ENCODE data around the gene DCBLD2. TPM values are rescaled to one million over a fixed set of nuclear protein-coding genes. Genes with fewer than 3 reads are reported as not detected.

The DCBLD2 gene
- total and polyA plus RNA-seq, 12 donors: 9.1 to 68.2 (median 40.9) TPM

- Histone ChIP-seq H3K4me3 (no peak overlapping the region), H3K27me3 (no peaks in the 10 kb centered on the region), H3K36me3 (replicated peaks in 1 of 2) (no peaks in the 10 kb centered on the region), H3K4me1 (replicated peaks in 1 of 2) (peaks cover 0 to 19% of the 10 kb centered on the region in 2 donors), H3K9me3 (replicated peaks in 1 of 3) (no peaks in the 10 kb centered on the region), H3K27ac (no peak overlapping the region)
- 73 to 84% (median 79%) methylated on average over 8 of the region's 8 CpGs for WGBS, 4 donors
- intact Hi-C loops (cut with DNase I): no loop called here
- TF ChIP-seq POLR2A (IDR thresholded peaks at IDR 0.05): no peak
- TF ChIP-seq, protein P1, sequence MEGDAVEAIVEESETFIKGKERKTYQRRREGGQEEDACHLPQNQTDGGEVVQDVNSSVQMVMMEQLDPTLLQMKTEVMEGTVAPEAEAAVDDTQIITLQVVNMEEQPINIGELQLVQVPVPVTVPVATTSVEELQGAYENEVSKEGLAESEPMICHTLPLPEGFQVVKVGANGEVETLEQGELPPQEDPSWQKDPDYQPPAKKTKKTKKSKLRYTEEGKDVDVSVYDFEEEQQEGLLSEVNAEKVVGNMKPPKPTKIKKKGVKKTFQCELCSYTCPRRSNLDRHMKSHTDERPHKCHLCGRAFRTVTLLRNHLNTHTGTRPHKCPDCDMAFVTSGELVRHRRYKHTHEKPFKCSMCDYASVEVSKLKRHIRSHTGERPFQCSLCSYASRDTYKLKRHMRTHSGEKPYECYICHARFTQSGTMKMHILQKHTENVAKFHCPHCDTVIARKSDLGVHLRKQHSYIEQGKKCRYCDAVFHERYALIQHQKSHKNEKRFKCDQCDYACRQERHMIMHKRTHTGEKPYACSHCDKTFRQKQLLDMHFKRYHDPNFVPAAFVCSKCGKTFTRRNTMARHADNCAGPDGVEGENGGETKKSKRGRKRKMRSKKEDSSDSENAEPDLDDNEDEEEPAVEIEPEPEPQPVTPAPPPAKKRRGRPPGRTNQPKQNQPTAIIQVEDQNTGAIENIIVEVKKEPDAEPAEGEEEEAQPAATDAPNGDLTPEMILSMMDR (IDR thresholded peaks at IDR 0.05): no peak
- peak in 1 of 7 donors; percentile 23 for DNase-seq
Measured at GRCh38 chr3:98782824-98783500, 118.5 kb downstream of the DCBLD2 start.

GRCh38 chr3:98780343-98780742 lies 121.2 kb downstream of the DCBLD2 start:
- no peak for DNase-seq
- H3K27ac ChIP-seq: no peak overlapping the region

DNA sequence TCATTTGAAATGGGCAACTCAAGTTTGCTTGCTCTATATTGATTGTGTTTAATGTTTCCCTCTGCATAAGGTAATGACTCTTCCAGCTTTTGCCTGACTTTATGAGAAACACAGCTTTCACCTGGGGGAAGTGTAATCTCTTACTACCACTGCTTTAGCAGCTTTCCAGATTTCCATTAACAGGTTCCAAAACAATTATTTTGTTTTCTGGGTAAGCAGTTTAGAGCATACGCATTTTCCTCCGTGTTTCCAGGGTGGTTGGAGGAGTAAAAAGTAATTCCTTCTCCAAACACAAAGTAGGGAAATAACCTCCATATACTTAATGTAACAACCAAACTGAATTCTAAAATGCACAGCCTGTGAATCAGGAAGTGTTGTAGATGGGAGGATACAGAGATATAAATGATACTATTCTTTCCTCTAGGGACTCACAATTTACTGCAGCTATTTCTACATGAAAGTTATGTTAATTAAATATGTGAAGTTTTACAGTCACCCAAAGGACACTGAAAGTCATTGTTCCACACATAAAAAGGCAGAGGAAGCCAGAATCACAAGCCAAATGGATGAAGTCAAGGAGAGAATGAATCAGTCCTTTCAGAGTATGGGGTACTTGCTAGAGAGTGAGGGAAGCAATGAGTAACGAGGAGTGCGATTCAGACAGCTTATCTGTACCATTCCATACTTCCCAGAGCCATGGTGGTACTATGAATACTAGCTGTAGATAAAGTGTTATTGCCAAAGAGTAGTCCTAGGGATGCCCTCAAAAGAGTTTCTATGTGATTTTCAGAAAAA lies 121.8 kb downstream of the DCBLD2 start:
- intact Hi-C loops (cut with DNase I): no loop called here

More at GRCh38 chr3:98780343-98780742, 121.2 kb downstream of the DCBLD2 start:
- Histone ChIP-seq H3K36me3 (replicated peaks in 1 of 2) (no peaks in the 10 kb centered on the region), H3K27me3 (no peaks in the 10 kb centered on the region), H3K9me3 (replicated peaks in 1 of 3) (no peaks in the 10 kb centered on the region), H3K4me1 (replicated peaks in 1 of 2) (peaks cover 0 to 25% of the 10 kb centered on the region in 2 donors), H3K4me3 (no peak overlapping the region)
- WGBS, 4 donors: 82 to 91% (median 86%) methylated on average over 2 of the region's 2 CpGs
- intact Hi-C loops (cut with DNase I): no loop called here
- TF ChIP-seq, protein P1 (IDR thresholded peaks at IDR 0.05): no peak
- TF ChIP-seq POLR2A (IDR thresholded peaks at IDR 0.05): no peak

More for the DNA sequence above, 121.8 kb downstream of the DCBLD2 start:
- Histone ChIP-seq H3K27me3 (no peaks in the 10 kb centered on the region), H3K4me1 (replicated peaks in 1 of 2) (peaks cover 0 to 22% of the 10 kb centered on the region in 2 donors), H3K4me3 (no peak overlapping the region), H3K36me3 (replicated peaks in 1 of 2) (no peaks in the 10 kb centered on the region), H3K9me3 (replicated peaks in 1 of 3) (no peaks in the 10 kb centered on the region), H3K27ac (peak overlapping the region in 2 of 5 donors; percentile 61 to 79)
- no peak for TF ChIP-seq POLR2A (IDR thresholded peaks at IDR 0.05)
- TF ChIP-seq, protein P1 (IDR thresholded peaks at IDR 0.05): no peak
- 76 to 88% (median 83%) methylated on average over 4 of the region's 4 CpGs for WGBS, 4 donors
- DNase-seq: no peak
